CD14-positive monocyte (primary cell): ENCODE data around the gene TFDP2. TPM values are rescaled to one million over a fixed set of nuclear protein-coding genes. Genes with fewer than 3 reads are reported as not detected.
A peak's percentile ranks its signal among the peaks of the same experiment; 100 is the strongest.

Experiments used
- DNase-seq, 3 donors: peaks; one replicate each; pipeline ENCODE4 v3.0.0-alpha.2; 2011 to 2022
- H2AFZ ChIP-seq: 2 replicates; pipeline ENCODE4 v1.6.0; 2012; ENCODE audit warnings: mild to moderate bottlenecking, low read depth, low read length, inconsistent platforms; ENCODE audit not compliant: insufficient read depth, poor library complexity, severe bottlenecking
- H3K27ac ChIP-seq, 2 donors: 1 replicate in 1 of 2; 2 replicates in 1 of 2; pipeline ENCODE4 v1.5.1; 2012 to 2013; ENCODE audit warnings: low read length in 2 of 2, control low read depth in 1 of 2, inconsistent platforms in 1 of 2, low read depth in 1 of 2, mild to moderate bottlenecking in 1 of 2
- H3K27me3 ChIP-seq, 2 donors: one replicate each; pipeline versions ENCODE4 v1.6.0 to v1.6.1; 2011 to 2013; ENCODE audit warnings: low read length in 2 of 2; ENCODE audit not compliant: control insufficient read depth in 2 of 2, insufficient read depth in 2 of 2
- H3K36me3 ChIP-seq, 2 donors: replicated peaks in 1 of 2; 1 replicate in 1 of 2; 2 replicates in 1 of 2; pipeline versions ENCODE4 v1.5.1 to v1.6.1; 2012 to 2013; ENCODE audit warnings: low read length in 2 of 2, control low read depth in 1 of 2, inconsistent platforms in 1 of 2, mild to moderate bottlenecking in 1 of 2; ENCODE audit not compliant: insufficient read depth in 2 of 2, control insufficient read depth in 1 of 2
- H3K4me1 ChIP-seq, 2 donors: 1 replicate in 1 of 2; 2 replicates in 1 of 2; pipeline versions ENCODE4 v1.5.1 to v1.6.1; 2012 to 2013; ENCODE audit warnings: low read length in 2 of 2, control low read depth in 1 of 2, inconsistent platforms in 1 of 2, mild to moderate bottlenecking in 1 of 2, moderate library complexity in 1 of 2; ENCODE audit not compliant: insufficient read depth in 2 of 2, control insufficient read depth in 1 of 2
- H3K4me2 ChIP-seq: replicated peaks from 2 replicates; pipeline ENCODE3; 2012; ENCODE audit warnings: low read length, moderate library complexity, mild to moderate bottlenecking; ENCODE audit not compliant: poor library complexity, severe bottlenecking; ENCODE audit errors: extremely low read depth
- H3K4me3 ChIP-seq, 3 experiments: fragments of 200-600 bp in 1 of 3; sonication (generic) in 1 of 3; replicated peaks in 1 of 3; 1 replicate in 2 of 3; 2 replicates in 1 of 3; pipeline ENCODE4 v1.5.1; 2011 to 2013; ENCODE audit warnings: low read length in 3 of 3, mild to moderate bottlenecking in 3 of 3, control low read depth in 2 of 3, low read depth in 2 of 3, inconsistent platforms in 1 of 3, moderate library complexity in 1 of 3
- H3K79me2 ChIP-seq: 2 replicates; pipeline ENCODE4 v1.6.0; 2012; ENCODE audit warnings: mild to moderate bottlenecking, control low read depth, inconsistent platforms, low read length, moderate library complexity; ENCODE audit not compliant: insufficient read depth
- H3K9ac ChIP-seq: 2 replicates; pipeline ENCODE4 v1.6.0; 2017; ENCODE audit warnings: low read length, mild to moderate bottlenecking; ENCODE audit not compliant: insufficient read depth, poor library complexity, severe bottlenecking
- H3K9me3 ChIP-seq, 2 donors: replicated peaks in 1 of 2; 1 replicate in 1 of 2; 2 replicates in 1 of 2; pipeline versions ENCODE4 v1.5.1 to v1.6.1; 2012 to 2013; ENCODE audit warnings: low read length in 2 of 2, control low read depth in 1 of 2; ENCODE audit not compliant: control insufficient read depth in 1 of 2, insufficient read depth in 1 of 2
- H4K20me1 ChIP-seq: 2 replicates; pipeline ENCODE4 v1.6.0; 2012; ENCODE audit warnings: mild to moderate bottlenecking, low read length, control low read depth, moderate library complexity; ENCODE audit not compliant: insufficient read depth
- H3K27ac Mint-ChIP-seq, 7 donors: one replicate each; pipeline ENCODE4 v1.8.0; 2020; ENCODE audit warnings: mild to moderate bottlenecking in 7 of 7, mixed read lengths in 7 of 7, moderate library complexity in 6 of 7, inconsistent platforms in 2 of 7
- H3K27me3 Mint-ChIP-seq, 3 donors: one replicate each; pipeline ENCODE4 v1.8.0; 2021 to 2022; ENCODE audit warnings: low read depth in 3 of 3, mild to moderate bottlenecking in 3 of 3, mixed read lengths in 3 of 3, moderate library complexity in 3 of 3, inconsistent platforms in 1 of 3
- H3K36me3 Mint-ChIP-seq, 2 donors: one replicate each; pipeline ENCODE4 v1.8.0; 2020; ENCODE audit warnings: mixed read lengths in 2 of 2, inconsistent platforms in 1 of 2, mild to moderate bottlenecking in 1 of 2
- H3K4me1 Mint-ChIP-seq: one replicate; pipeline ENCODE4 v1.8.0; 2020; ENCODE audit warnings: mild to moderate bottlenecking, mixed read lengths
- H3K4me3 Mint-ChIP-seq, 2 donors: one replicate each; pipeline ENCODE4 v1.8.0; 2020; ENCODE audit warnings: mild to moderate bottlenecking in 2 of 2, mixed read lengths in 2 of 2, moderate library complexity in 1 of 2
- H3K9me3 Mint-ChIP-seq, 7 donors: one replicate each; pipeline ENCODE4 v1.8.0; 2020 to 2022; ENCODE audit warnings: mixed read lengths in 7 of 7, mild to moderate bottlenecking in 6 of 7, moderate library complexity in 6 of 7, inconsistent platforms in 2 of 7
- WGBS: methylation state at CpG from one replicate; pipeline ENCODE4 v1.1.5; 2013; ENCODE audit warnings: missing lambda C conversion rate; ENCODE audit not compliant: insufficient coverage; 5-methylcytosine and 5-hydroxymethylcytosine counted together
- intact Hi-C, 2 donors: fragments of 100-400 bp; cut with micrococcal nuclease; formaldehyde crosslinking; loops; one replicate each; pipeline versions ENCODE4 v1.15.0 to v1.15.1; 2023
- polyA plus RNA-seq, 3 donors: library from polyadenylated mRNA; depleted of rRNA in 1 of 3; unstranded in 2 of 3; stranded (reverse) in 1 of 3; fragments of 300-500 nt in 2 of 3; fragments of >200 nt in 1 of 3; fragmentation: Illumina TruSeq in 2 of 3; gene quantifications; 1 replicate in 2 of 3; 2 replicates in 1 of 3; pipeline ENCODE4 v1.2.3, GENCODE V29; 2012 to 2021
- TF ChIP-seq, protein P1 (sequence below): fragments of 200-600 bp; IDR thresholded peaks from one replicate; pipeline ENCODE4 v1.8.0; 2022; ENCODE audit warnings: antibody characterized with exemption, mild to moderate bottlenecking

Gene TFDP2
- polyA plus RNA-seq, 3 donors, result 1.1 to 3.5 (median 1.7) TPM

DNA sequence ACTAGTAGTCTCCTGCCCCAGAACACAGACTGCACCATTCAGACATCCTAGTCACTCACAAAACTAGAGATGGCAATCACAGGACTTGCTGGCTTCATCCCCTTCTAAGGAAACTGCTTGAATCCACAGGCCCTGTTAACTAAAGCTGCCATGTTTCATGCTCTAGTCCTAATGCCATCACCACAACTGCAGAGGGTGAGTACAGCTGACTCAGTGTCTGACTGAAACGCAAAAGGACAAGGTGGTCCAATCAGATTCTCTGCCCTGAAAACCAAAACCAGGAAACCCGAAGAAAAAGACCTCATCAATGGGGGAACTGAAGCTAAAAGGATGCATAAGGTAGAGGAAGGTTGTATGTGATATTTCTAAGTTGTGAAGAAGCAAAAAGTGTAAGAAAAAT lies 25.2 kb upstream of the TFDP2 start:
- no peaks in the 10 kb centered on the region for H3K27me3 Mint-ChIP-seq
- Histone ChIP-seq H3K9ac (no peak overlapping the region), H3K27me3 (no peaks in the 10 kb centered on the region), H3K4me2 (no peak overlapping the region), H3K4me1 (no peaks in the 10 kb centered on the region), H4K20me1 (no peaks in the 10 kb centered on the region), H3K79me2 (no peaks in the 10 kb centered on the region), H3K4me3 (no peak overlapping the region), H3K9me3 (no peaks in the 10 kb centered on the region), H3K36me3 (peaks cover 55 to 87% of the 10 kb centered on the region in 2 donors), H2AFZ (no peak overlapping the region), H3K27ac (no peak overlapping the region)
- no peak for DNase-seq
- intact Hi-C loops, result no loop called here
- peaks cover 0 to 4% (median 0%) of the 10 kb centered on the region in 7 donors for H3K9me3 Mint-ChIP-seq
- no peak overlapping the region for H3K4me3 Mint-ChIP-seq
- no peaks in the 10 kb centered on the region for H3K4me1 Mint-ChIP-seq
- peaks cover 52 to 63% of the 10 kb centered on the region in 2 donors for H3K36me3 Mint-ChIP-seq
- peak overlapping the region in 2 of 7 donors; percentile 3 to 15 for H3K27ac Mint-ChIP-seq
- no CpG with 5 or more reads among the region's 2 CpGs for WGBS
- TF ChIP-seq, protein P1, sequence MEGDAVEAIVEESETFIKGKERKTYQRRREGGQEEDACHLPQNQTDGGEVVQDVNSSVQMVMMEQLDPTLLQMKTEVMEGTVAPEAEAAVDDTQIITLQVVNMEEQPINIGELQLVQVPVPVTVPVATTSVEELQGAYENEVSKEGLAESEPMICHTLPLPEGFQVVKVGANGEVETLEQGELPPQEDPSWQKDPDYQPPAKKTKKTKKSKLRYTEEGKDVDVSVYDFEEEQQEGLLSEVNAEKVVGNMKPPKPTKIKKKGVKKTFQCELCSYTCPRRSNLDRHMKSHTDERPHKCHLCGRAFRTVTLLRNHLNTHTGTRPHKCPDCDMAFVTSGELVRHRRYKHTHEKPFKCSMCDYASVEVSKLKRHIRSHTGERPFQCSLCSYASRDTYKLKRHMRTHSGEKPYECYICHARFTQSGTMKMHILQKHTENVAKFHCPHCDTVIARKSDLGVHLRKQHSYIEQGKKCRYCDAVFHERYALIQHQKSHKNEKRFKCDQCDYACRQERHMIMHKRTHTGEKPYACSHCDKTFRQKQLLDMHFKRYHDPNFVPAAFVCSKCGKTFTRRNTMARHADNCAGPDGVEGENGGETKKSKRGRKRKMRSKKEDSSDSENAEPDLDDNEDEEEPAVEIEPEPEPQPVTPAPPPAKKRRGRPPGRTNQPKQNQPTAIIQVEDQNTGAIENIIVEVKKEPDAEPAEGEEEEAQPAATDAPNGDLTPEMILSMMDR, result no peak

DNA sequence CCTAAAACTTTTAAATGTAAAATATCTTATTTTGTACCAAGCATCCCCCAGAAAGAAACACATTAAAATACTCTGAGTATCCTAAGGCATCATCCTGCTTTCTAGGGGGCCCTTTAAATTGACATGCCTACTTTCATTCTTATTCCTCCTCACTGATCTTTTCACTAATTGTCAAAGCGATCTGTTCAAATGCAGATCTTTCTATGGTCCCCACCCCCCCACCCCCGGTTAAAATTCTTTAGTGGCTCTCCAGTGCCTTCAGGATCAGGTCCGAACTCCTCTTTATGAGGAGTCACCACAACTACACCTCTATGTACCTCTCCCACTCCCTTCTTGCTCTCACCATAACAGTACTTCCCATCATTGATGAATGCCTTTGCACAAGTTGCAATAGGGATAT lies 19.2 kb upstream of the TFDP2 start:
- no peak overlapping the region for H3K9ac ChIP-seq
- no peaks in the 10 kb centered on the region for H3K9me3 ChIP-seq
- no peaks in the 10 kb centered on the region for H3K79me2 ChIP-seq
- no peak for DNase-seq
- H3K27ac Mint-ChIP-seq, result no peak overlapping the region
- H2AFZ ChIP-seq, result no peak overlapping the region
- H3K36me3 Mint-ChIP-seq, result peaks cover 45 to 57% of the 10 kb centered on the region in 2 donors
- no peaks in the 10 kb centered on the region for H3K4me1 ChIP-seq
- H3K4me1 Mint-ChIP-seq, result no peaks in the 10 kb centered on the region
- no peak overlapping the region for H3K27ac ChIP-seq
- H3K36me3 ChIP-seq, result peaks cover 39 to 86% of the 10 kb centered on the region in 2 donors
- H3K27me3 ChIP-seq, result no peaks in the 10 kb centered on the region
- H3K9me3 Mint-ChIP-seq, result peaks cover 0 to 2% (median 0%) of the 10 kb centered on the region in 7 donors
- H3K27me3 Mint-ChIP-seq, result no peaks in the 10 kb centered on the region
- no peaks in the 10 kb centered on the region for H4K20me1 ChIP-seq
- H3K4me3 ChIP-seq, result no peak overlapping the region
- no CpG with 5 or more reads among the region's 3 CpGs for WGBS
- TF ChIP-seq, protein P1, result no peak
- H3K4me2 ChIP-seq, result no peak overlapping the region
- intact Hi-C loops, result no loop called here
- no peak overlapping the region for H3K4me3 Mint-ChIP-seq
